Endothelial cell of hepatic sinusoid (primary cell): ENCODE data around the gene OVCA2.

ENCODE experiments used
- in situ Hi-C: cut with HindIII; loops from 2 replicates; pipeline ENCODE4 v1.10.0; 2017; ENCODE audit warnings: low sequenced_read_pairs

OVCA2 gene

GRCh38 chr17:2041561-2042389 lies at the start of gene OVCA2:
OVCA2 (plus strand) TSS chr17:2042022; CDS start chr17:2042048, 26 bp downstream.
- in situ Hi-C loops: loop anchor here (5.0 kb wide), 1 partner anchor 124 kb away; no protein-coding TSS in a partner anchor

GRCh38 chr17:1992541-1992940 lies 49.3 kb upstream of the OVCA2 start:
- in situ Hi-C loops: loop anchor here (5.0 kb wide), 1 partner anchor 40 kb away; the partner anchor contains the start of gene DPH1

GRCh38 chr17:1994707-1995106 lies 47.1 kb upstream of the OVCA2 start:
- in situ Hi-C loops: loop anchor here (5.0 kb wide), 2 partner anchors 38 to 62 kb away; partner anchors contain the start of gene DPH1

DNA sequence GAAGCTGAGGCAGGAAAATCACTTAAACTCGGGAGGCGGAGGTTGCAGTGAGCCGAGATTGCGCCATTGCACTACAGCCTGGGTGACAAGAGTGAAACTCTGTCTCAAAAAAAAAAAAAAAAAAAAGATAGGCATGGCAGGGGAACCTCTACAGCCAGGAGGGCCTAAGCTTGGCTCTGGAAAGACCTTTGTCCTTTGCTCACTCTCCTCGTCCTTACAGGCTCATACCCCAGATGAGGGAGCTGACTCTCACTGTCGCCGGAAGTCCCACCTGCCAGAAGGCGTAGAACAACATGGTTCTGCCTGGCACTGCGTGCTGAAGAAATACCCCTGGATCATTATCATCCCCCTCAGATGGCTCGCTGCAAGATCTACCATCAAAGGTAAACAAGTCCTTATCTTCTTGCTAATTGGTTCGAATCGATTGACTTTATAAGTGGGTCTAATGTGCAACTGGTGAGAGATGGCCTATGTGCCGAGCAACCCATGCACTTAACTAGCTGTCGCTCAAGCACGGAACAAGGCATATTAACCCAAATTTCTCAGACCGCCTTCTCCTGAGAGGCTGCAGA lies 46.4 kb upstream of the OVCA2 start:
- in situ Hi-C loops: loop anchor here (5.0 kb wide), 1 partner anchor 63 kb away; no protein-coding TSS in a partner anchor

DNA sequence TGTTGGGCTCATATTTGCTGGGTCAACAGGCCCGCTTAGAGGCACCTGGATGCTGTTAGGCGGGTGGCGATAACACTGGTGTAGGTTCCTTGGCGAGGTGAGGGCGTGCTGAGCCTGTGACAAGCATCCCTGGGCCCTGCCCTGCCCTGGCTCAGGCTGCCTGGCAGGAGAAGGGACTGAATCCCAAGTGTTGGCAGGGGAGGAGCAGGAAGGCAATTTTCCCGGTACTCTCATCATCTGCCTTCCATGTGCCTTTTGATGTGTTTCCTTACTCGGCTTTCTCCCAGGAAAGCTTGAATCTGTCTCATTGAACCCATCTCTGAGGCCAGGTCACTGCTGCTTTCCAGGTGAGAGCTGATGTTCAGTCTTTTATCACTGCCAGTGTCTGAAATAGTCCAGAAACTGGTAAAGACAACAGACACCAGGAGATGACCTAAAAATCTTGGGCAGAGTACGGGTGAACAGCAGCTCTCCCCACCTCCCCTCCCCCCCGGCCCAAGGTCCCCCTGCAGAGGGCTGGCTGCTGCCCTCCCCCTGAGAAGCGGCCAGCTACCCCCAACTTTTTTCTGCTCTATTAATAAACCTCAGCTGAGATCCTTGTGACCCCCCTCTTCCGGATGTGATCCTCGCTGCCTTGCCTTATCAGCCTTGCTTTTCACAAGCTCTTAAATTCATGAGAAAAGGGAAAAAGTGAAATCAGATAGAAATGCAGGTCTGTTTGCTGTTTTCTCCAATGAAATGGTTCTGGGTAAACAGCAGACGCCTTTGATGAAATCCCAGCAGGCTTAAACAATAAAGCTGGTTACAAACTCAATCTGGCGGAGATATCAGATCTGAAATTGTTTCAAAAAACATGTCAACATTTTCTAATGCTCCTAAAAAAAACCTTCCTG lies 45.7 kb upstream of the OVCA2 start:
- in situ Hi-C loops: loop anchor here (5.0 kb wide), 1 partner anchor 64 kb away; no protein-coding TSS in a partner anchor

- in situ Hi-C loops: loop anchor here (5.0 kb wide), 1 partner anchor 65 kb away; no protein-coding TSS in a partner anchor
Measured at GRCh38 chr17:1996800-1997288, 45.0 kb upstream of the OVCA2 start.

DNA sequence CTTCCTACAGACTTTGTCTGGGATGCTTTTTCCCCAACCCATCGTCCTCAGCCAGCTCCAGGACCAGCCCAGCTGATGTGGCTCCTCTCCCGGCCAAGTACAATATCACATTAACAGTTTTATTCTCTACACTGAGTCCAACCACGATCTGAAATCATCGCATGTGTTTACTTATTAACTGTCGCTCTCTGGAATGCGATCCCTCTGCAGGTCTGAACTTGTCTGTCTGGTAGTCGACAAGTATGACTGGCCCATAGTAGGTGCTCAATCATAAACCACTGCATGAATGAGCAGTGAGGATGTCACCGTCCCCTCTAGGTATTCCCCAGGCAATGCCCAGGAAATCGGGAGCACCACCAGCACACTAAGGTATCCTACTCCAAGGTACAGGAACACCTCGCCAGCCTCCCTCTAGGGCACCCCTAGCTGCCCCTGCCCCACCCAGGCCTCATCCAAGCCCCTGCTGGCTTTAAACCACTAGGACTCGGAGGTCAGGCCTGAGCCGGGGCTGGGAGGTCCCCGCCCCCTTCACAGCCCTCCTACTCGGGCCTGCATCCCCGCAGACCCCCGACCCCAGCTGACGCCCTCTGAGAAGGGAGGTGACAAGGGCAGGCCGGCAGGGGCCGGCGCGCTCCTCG lies 44.4 kb upstream of the OVCA2 start:
- in situ Hi-C loops: loop anchor here (5.0 kb wide), 1 partner anchor 65 kb away; no protein-coding TSS in a partner anchor

DNA sequence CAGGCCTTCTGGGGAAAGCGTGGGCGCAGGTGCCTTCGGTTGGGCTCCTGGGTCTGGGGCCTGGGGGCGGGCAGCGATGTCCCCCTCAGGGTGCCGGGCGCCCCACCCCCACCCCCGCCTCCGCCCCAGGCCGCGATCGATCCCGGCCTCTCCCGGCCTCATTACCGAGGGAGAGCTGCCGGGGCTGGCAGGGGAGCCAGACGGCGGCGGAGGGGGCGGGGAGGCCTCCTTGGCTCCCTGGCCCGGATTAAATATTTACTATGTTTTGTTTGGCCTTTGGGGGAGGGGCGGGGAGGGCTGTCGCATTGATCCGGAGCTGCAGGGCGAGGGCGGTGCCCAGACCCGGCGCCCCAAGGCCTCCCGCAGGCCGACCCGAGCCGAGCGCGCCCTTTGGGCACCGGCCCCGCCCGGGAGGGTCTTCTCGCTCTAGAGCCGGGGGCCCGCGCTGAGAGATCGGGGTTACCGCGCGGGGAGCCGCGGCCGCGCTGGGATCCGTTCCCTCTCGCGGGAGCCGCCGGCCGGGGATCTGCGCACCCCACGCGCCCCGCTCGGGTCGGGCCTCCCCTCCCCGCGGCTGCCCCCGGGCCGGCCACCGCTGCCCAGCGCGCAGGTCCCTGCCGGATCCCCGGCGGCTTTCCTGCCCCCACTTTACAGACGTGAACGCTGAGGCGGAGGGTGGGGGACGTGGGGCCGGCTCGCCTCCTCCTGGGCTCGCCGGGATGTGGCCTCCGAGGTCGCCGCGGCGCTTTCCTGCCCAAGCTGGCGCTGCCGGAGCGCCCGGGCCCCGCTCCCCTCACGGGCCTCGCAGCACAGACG lies 43.7 kb upstream of the OVCA2 start:
- in situ Hi-C loops: loop anchor here (5.0 kb wide), 1 partner anchor 66 kb away; no protein-coding TSS in a partner anchor

DNA sequence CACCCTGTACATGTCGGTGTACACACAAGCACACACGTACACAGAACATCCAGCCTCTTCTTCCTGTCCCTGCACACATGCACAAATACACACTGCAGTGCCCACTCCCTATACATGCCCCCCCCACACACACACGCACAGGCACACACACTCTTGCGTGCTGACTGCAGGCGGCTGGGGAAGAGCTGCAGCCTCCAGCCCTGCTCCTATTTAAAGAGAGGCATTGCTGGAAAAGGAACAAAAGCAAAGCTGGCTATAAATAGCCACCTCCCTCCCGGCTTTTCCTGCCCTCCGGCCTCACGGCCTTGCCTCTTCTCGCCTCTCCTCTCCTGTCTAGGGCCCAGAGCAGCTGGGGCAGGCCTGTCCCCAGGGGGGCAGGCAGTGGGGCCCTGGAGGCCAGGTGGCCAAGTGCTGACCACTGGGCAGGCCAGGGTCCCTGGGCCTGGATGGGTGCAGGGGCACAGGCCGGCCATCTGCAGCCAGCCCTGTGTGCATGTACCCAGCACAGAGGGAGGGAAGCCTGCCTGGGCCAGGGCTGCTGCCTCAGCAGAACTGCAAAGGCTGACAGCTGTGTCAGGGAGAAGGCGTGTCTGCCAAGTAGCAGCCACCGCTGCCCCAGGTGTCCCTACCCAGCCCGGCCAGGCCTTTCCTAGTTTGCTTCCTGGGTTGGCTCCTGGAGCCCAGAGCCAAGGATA lies 42.1 kb upstream of the OVCA2 start:
- in situ Hi-C loops: loop anchor here (5.0 kb wide), 1 partner anchor 67 kb away; no protein-coding TSS in a partner anchor

GRCh38 chr17:2002767-2003329 lies 39.0 kb upstream of the OVCA2 start:
- in situ Hi-C loops: no loop called here

DNA sequence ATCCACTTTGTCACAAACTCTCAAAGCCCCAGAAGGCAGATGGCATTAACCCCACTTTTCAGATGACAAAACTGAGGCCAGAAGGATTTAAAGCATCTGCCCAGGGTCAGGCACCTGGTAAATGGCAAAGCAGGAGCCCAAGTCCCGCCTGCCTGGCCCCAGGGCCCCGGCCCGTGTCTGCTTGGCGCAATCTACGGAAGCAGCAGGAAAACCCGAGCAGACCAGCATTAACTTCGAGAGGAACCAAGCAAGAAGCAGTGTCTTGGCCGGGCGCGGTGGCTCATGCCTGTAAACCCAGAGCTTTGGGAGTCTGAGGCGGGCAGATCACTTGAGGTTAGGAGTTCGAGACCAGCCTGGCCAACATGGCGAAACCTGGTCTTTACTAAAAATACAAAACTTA lies 38.3 kb upstream of the OVCA2 start:
- in situ Hi-C loops: no loop called here

GRCh38 chr17:2004435-2004952 lies 37.3 kb upstream of the OVCA2 start:
- in situ Hi-C loops: no loop called here

GRCh38 chr17:2008332-2009126 lies 33.3 kb upstream of the OVCA2 start:
- in situ Hi-C loops: no loop called here

- in situ Hi-C loops: no loop called here
Measured at GRCh38 chr17:2009737-2010136, 32.1 kb upstream of the OVCA2 start.

DNA sequence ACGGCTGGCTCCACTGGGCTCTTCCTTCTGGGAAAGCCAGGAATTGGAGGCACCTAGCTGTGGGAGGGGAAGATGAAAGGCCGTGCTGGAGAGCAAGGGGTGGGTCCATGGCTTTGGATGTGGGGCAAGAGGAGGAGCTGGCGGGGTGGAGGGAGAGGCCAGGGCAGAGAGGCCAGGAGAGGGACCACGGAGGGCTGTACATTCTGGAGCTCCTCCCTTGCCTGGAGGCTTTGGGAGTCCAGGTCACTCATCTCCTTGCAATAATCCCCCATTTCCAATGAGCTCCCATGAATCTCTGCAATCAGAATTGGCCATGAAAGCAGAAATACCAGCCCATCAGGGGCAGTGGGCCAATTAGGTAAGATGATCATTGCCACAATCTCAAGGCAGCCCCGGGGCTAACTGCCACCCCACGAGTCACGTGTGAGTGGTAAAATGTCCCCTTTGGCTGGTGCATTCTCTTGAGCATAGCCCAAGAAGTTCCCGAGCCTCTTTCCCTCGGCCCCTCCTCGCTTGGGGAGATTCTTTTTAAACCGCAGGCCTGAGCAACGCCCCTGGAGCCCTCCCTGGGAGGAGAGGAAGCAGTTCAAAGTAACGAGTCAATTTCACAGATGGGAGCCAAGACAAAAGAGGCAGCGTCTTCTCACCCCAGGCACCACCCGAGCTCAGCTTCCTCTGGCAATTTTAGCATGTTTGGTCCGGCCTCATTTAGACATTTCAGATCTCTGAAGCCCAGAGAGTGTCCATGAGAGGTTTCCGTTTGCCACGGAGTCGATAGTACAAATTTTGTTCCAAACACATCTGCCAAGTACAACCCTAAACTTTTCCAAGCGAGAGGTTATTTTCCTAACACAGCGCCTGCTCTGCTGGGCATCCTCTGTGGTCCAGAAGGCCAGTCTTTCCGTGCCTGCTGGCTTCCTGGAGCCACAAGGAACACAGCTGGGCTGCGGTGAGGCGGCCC lies 30.1 kb upstream of the OVCA2 start:
- in situ Hi-C loops: no loop called here

DNA sequence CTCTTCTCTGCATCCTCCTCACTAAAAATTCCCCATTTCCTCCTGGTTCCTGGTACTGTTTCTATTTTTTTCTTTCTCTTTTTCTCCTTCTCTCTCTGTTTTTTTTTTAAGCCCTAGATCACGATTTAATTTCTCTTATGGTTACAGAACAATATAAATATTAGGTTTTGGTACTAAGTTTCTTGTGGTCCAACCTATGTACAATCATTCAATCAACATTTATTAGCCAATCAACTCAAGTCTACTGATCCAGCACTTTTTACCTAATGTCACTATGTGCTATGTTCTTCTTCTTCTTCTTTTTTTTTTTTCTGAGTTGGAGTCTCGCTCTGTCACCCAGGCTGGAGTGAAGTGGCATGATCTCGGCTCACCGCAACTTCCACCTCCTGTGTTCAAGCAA lies 29.3 kb upstream of the OVCA2 start:
- in situ Hi-C loops: no loop called here
